ENCODE data around the gene ZNF385B. TPM values are rescaled to one million over a fixed set of nuclear protein-coding genes. Genes with fewer than 3 reads are reported as not detected.

The ZNF385B gene
- total RNA-seq, 1 experiment from 2014 or later, result 2.2 TPM

DNA sequence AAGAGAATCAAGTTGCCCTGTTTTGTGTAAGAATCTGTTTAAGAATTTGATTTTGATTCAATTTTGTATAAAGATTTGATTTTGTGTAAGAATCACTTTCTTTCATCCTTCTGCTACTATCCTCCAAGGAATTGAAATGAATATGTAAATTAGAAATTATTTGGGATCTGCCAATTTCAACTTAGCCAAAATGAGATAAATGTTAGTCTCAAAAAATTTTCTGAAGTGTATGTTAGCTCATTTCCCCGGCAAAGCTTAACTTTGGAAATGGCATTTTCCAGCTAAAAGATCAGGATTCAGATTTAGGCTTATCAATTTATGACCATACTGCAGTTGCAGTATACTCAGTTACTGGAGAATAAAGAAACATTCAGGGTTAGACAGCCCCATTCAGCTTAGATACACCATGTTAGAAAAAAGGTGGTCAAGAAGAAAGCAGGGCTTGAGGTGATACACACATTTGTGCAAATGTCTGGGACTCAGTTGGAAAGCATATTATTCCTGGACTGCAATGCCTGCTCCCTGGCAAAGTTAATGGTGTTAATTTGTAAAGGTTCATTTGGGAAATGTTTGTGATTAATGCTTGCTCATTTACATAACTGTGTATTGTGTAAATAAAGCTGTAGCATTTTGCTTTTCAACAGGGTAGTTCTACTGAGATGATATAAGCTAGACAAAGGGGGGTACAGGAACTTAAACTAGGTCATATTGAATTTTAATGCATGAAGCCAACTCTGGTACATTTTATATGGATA lies 349.0 kb downstream of the ZNF385B start:
- ATAC-seq, result no peak
- no peak for DNase-seq (ENCODE audit: low spot score)
- POLR2A ChIA-PET, result no interaction called here
- no peak for TF ChIP-seq CREM (CRISPR knock-in tag; IDR thresholded peaks at IDR 0.05)
- TF ChIP-seq TEAD1 (CRISPR knock-in tag; IDR thresholded peaks at IDR 0.05), result no peak
- TF ChIP-seq, protein P1, sequence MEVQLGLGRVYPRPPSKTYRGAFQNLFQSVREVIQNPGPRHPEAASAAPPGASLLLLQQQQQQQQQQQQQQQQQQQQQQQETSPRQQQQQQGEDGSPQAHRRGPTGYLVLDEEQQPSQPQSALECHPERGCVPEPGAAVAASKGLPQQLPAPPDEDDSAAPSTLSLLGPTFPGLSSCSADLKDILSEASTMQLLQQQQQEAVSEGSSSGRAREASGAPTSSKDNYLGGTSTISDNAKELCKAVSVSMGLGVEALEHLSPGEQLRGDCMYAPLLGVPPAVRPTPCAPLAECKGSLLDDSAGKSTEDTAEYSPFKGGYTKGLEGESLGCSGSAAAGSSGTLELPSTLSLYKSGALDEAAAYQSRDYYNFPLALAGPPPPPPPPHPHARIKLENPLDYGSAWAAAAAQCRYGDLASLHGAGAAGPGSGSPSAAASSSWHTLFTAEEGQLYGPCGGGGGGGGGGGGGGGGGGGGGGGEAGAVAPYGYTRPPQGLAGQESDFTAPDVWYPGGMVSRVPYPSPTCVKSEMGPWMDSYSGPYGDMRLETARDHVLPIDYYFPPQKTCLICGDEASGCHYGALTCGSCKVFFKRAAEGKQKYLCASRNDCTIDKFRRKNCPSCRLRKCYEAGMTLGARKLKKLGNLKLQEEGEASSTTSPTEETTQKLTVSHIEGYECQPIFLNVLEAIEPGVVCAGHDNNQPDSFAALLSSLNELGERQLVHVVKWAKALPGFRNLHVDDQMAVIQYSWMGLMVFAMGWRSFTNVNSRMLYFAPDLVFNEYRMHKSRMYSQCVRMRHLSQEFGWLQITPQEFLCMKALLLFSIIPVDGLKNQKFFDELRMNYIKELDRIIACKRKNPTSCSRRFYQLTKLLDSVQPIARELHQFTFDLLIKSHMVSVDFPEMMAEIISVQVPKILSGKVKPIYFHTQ (CRISPR knock-in tag; IDR thresholded peaks at IDR 0.05), result no peak
- no peak for TF ChIP-seq NR1H2 (CRISPR knock-in tag; IDR thresholded peaks at IDR 0.05)
- TF ChIP-seq ZBTB21 (CRISPR knock-in tag; IDR thresholded peaks at IDR 0.05; ENCODE audit: borderline replicate concordance), result no peak
- TF ChIP-seq CREB1 (CRISPR knock-in tag; IDR thresholded peaks at IDR 0.05), result no peak
- TF ChIP-seq ZNF425 (CRISPR knock-in tag; conservative IDR thresholded peaks at IDR 0.05), result no peak
- TF ChIP-seq ZNF219 (CRISPR knock-in tag; IDR thresholded peaks at IDR 0.05; ENCODE audit: borderline replicate concordance), result no peak
- no peak for TF ChIP-seq ZNF416 (CRISPR knock-in tag; IDR thresholded peaks at IDR 0.05)
- TF ChIP-seq CDX4 (CRISPR knock-in tag; IDR thresholded peaks at IDR 0.05; ENCODE audit: borderline replicate concordance), result no peak
- TF ChIP-seq, protein P2, sequence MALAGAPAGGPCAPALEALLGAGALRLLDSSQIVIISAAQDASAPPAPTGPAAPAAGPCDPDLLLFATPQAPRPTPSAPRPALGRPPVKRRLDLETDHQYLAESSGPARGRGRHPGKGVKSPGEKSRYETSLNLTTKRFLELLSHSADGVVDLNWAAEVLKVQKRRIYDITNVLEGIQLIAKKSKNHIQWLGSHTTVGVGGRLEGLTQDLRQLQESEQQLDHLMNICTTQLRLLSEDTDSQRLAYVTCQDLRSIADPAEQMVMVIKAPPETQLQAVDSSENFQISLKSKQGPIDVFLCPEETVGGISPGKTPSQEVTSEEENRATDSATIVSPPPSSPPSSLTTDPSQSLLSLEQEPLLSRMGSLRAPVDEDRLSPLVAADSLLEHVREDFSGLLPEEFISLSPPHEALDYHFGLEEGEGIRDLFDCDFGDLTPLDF (CRISPR knock-in tag; IDR thresholded peaks at IDR 0.05), result no peak
- TF ChIP-seq, protein P3, sequence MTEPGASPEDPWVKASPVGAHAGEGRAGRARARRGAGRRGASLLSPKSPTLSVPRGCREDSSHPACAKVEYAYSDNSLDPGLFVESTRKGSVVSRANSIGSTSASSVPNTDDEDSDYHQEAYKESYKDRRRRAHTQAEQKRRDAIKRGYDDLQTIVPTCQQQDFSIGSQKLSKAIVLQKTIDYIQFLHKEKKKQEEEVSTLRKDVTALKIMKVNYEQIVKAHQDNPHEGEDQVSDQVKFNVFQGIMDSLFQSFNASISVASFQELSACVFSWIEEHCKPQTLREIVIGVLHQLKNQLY (CRISPR knock-in tag; IDR thresholded peaks at IDR 0.05), result no peak
- TF ChIP-seq, protein P4, sequence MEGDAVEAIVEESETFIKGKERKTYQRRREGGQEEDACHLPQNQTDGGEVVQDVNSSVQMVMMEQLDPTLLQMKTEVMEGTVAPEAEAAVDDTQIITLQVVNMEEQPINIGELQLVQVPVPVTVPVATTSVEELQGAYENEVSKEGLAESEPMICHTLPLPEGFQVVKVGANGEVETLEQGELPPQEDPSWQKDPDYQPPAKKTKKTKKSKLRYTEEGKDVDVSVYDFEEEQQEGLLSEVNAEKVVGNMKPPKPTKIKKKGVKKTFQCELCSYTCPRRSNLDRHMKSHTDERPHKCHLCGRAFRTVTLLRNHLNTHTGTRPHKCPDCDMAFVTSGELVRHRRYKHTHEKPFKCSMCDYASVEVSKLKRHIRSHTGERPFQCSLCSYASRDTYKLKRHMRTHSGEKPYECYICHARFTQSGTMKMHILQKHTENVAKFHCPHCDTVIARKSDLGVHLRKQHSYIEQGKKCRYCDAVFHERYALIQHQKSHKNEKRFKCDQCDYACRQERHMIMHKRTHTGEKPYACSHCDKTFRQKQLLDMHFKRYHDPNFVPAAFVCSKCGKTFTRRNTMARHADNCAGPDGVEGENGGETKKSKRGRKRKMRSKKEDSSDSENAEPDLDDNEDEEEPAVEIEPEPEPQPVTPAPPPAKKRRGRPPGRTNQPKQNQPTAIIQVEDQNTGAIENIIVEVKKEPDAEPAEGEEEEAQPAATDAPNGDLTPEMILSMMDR (IDR thresholded peaks at IDR 0.05), result no peak
- H3K9me3 Mint-ChIP-seq, result peaks cover 14% of the 10 kb centered on the region
- no peak overlapping the region for H3K4me3 Mint-ChIP-seq
- no peaks in the 10 kb centered on the region; the same call in 1 of the 2 replicates for H3K27me3 Mint-ChIP-seq (ENCODE audit: low read depth)
- H3K36me3 Mint-ChIP-seq, result peaks cover 4% of the 10 kb centered on the region
- CTCF ChIA-PET, result no interaction called here
- H3K27ac Mint-ChIP-seq, result no peak overlapping the region
- H3K4me1 Mint-ChIP-seq, result peaks cover 14% of the 10 kb centered on the region

GRCh38 chr2:179511105-179511789 lies 350.2 kb downstream of the ZNF385B start:
- CTCF ChIA-PET, result no interaction called here
- H3K27ac Mint-ChIP-seq, result no peak overlapping the region
- DNase-seq (ENCODE audit: low spot score) (no peak), ATAC-seq (no peak)
- POLR2A ChIA-PET, result no interaction called here
- H3K9me3 Mint-ChIP-seq, result peaks cover 14% of the 10 kb centered on the region
- H3K36me3 Mint-ChIP-seq, result peaks cover 4% of the 10 kb centered on the region
- H3K27me3 Mint-ChIP-seq (ENCODE audit: low read depth), result no peaks in the 10 kb centered on the region; the same call in 1 of the 2 replicates
- no peak for TF ChIP-seq ZNF396 (CRISPR knock-in tag; IDR thresholded peaks at IDR 0.05; ENCODE audit: borderline replicate concordance)
- no peak for TF ChIP-seq IRF1 (CRISPR knock-in tag; IDR thresholded peaks at IDR 0.05)
- no peak for TF ChIP-seq ZNF121 (CRISPR knock-in tag; IDR thresholded peaks at IDR 0.05)
- no peak for TF ChIP-seq RELA (CRISPR knock-in tag; IDR thresholded peaks at IDR 0.05; ENCODE audit: borderline replicate concordance)
- no peak for TF ChIP-seq ETV6 (CRISPR knock-in tag; IDR thresholded peaks at IDR 0.05)
- no peak for TF ChIP-seq SMAD3 (CRISPR knock-in tag; IDR thresholded peaks at IDR 0.05; ENCODE audit: borderline replicate concordance)
- no peak for TF ChIP-seq ZNF425 (CRISPR knock-in tag; conservative IDR thresholded peaks at IDR 0.05)
- no peak overlapping the region for H3K4me3 Mint-ChIP-seq
- H3K4me1 Mint-ChIP-seq, result peaks cover 9% of the 10 kb centered on the region
